Kidney tubule cell (primary cell): ENCODE results near the gene WDR18.

Experiments
- DNase-seq: peaks from one replicate; pipeline ENCODE4 v3.0.0-alpha.2; 2018; ENCODE audit warnings: low spot score

WDR18 gene

GRCh38 chr19:1042689-1043511 is 58.8 kb downstream of the WDR18 start:
- DNase-seq = no peak
